Left ventricle myocardium inferior (tissue), 1 donor: Measurements from ENCODE around the gene GAMT. TPM values are rescaled to one million over a fixed set of nuclear protein-coding genes. Genes with fewer than 3 reads are reported as not detected.

Experiments
- DNase-seq: peaks from one replicate; pipeline ENCODE4 v3.0.0-alpha.2; 2020
- H3K27ac ChIP-seq: fragments of 200-600 bp; replicated peaks from 2 replicates; pipeline ENCODE4 v1.8.0; 2021
- H3K27me3 ChIP-seq: fragments of 200-600 bp; 2 replicates; pipeline ENCODE4 v1.8.0; 2021; ENCODE audit warnings: low read depth
- H3K36me3 ChIP-seq: fragments of 200-600 bp; 2 replicates; pipeline ENCODE4 v1.8.0; 2021
- H3K4me1 ChIP-seq: fragments of 200-600 bp; 2 replicates; pipeline ENCODE4 v1.8.0; 2021
- H3K4me3 ChIP-seq: fragments of 200-600 bp; 2 replicates; pipeline ENCODE4 v1.8.0; 2021; ENCODE audit warnings: mild to moderate bottlenecking, moderate library complexity
- H3K9me3 ChIP-seq: fragments of 200-600 bp; replicated peaks from 2 replicates; pipeline ENCODE4 v1.8.0; 2021
- CTCF ChIP-seq: fragments of 200-600 bp; IDR thresholded peaks from 2 replicates; pipeline ENCODE4 v1.8.0; 2021; ENCODE audit warnings: antibody characterized with exemption, mild to moderate bottlenecking, borderline replicate concordance
- intact Hi-C: fragments of 100-400 bp; cut with micrococcal nuclease; formaldehyde crosslinking; loops from one replicate; pipeline ENCODE4 v1.11.0; 2022
- total RNA-seq: library from RNA; stranded (reverse); fragmentation: NEBNext Ultra II Directional; extraction: Animal tissue kit (Norgen Biotek cat#: 25700); gene quantifications from one replicate; pipeline ENCODE4 v1.2.1, GENCODE V29; 2021
- donor health status: DM: no; HTN: yes; CAD: no; lungs with severe emphysema.

The GAMT gene
- total RNA-seq, 1 donor from 2014 or later: 77.0 TPM

GRCh38 chr19:1408300-1409203 lies 7.2 kb upstream of the GAMT start:
- Histone ChIP-seq H3K9me3 (no peaks in the 10 kb centered on the region), H3K27me3 (no peaks in the 10 kb centered on the region), H3K4me1 (peaks cover 66% of the 10 kb centered on the region), H3K36me3 (peaks cover 9% of the 10 kb centered on the region), H3K27ac (peak overlapping the region; percentile 96), H3K4me3 (peak overlapping the region; percentile 86)
- peak; percentile 59 for DNase-seq
- intact Hi-C loops: no loop called here
- no peak for TF ChIP-seq CTCF

DNA sequence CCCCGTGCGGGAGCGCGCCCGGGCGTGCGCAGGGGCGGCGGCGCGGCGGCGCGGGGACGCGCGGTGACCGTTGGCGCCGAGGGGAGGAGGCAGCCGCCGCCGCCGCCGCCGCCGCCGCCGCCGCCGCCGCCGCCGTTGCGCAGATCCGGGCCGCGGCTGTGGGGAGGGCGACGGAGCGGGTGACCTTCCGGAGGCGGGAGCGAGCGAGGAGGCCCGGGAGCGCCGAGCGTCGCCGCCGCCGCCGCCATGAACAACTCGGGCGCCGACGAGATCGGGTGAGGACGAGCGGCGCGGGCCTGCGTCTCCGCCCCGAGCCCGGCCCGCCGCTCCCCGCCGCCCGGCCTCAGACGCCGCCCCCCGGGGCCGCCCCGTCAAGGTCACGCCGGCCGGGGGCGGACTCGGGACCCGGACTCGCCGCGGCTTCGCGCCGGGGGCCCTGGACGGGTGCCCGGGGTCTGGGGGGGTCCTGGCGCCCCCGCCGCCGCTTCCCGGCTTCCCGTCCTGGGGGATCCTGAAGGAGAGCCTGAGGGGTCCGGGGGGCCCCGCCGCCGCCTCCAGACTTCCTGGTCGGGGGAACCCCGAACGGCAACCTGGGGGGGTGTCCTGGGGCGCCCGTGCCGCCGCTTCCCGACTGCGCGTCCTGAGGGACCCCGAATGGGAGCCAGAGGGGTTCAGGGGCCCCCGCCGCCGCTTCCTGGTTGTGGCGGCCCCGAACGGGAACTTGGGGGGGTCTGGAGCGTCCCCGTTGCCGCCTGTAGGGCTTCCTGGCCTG lies 6.4 kb upstream of the GAMT start, which contains the start of gene DAZAP1:
TSS of gene DAZAP1 (plus strand) at position 59 of the 772 bp plus-strand sequence. CDS start at position 247, 188 bp downstream.
- peak within 1 kb of the TSS; percentile 86 for H3K4me3 ChIP-seq
- peak within 1 kb of the TSS; percentile 96 for H3K27ac ChIP-seq
- peaks cover under 1% of the 10 kb centered on the region for H3K27me3 ChIP-seq
- intact Hi-C loops: no loop called here
- no peak for TF ChIP-seq CTCF
- peaks cover 58% of the 10 kb centered on the region for H3K4me1 ChIP-seq
- DNase-seq: peak; percentile 44
- H3K36me3 ChIP-seq: peaks cover under 1% of the 10 kb centered on the region
- no peaks in the 10 kb centered on the region for H3K9me3 ChIP-seq

DNA sequence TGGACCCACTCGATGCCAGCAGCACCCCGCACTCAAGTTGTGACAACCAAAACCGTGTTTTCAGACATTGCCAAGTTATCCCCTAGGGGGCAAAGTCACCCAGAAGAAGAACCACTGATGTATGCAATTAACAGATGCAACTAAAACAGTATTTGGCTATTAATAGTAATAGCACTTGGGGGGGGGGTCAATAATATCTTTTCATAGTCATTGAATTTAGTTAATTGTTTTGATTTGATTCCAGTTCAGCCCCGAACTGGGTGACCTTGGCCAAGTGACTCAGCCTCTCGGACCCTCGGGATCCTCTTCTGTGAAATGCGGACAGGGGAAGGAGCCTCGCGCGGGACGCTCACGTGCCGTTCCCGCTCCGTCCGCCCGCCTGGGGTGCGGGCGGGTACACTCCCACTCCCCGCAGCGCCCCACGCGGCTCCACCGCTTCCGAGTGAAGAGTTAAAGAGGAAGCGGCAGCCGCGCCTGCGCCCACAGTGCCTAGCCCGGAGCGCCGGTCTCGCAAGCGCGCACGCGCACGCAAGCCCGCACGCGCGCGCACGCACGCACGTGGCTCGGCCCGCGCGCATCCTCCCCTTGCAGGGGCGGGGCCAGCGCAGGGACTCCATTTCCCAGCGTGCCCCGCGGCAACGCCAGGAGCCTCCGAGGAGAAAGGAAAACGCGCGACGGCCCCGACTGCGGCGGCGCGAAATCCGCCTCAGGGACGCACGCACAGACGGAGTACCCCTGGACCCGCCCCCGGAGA lies 5.6 kb upstream of the GAMT start:
- Histone ChIP-seq H3K36me3 (no peaks in the 10 kb centered on the region), H3K27ac (peak overlapping the region; percentile 91), H3K9me3 (no peaks in the 10 kb centered on the region), H3K4me3 (peak overlapping the region; percentile 86), H3K27me3 (peaks cover 8% of the 10 kb centered on the region), H3K4me1 (peaks cover 58% of the 10 kb centered on the region)
- TF ChIP-seq CTCF: peak; percentile 48
- peak; percentile 100 for DNase-seq
- intact Hi-C loops: no loop called here

DNA sequence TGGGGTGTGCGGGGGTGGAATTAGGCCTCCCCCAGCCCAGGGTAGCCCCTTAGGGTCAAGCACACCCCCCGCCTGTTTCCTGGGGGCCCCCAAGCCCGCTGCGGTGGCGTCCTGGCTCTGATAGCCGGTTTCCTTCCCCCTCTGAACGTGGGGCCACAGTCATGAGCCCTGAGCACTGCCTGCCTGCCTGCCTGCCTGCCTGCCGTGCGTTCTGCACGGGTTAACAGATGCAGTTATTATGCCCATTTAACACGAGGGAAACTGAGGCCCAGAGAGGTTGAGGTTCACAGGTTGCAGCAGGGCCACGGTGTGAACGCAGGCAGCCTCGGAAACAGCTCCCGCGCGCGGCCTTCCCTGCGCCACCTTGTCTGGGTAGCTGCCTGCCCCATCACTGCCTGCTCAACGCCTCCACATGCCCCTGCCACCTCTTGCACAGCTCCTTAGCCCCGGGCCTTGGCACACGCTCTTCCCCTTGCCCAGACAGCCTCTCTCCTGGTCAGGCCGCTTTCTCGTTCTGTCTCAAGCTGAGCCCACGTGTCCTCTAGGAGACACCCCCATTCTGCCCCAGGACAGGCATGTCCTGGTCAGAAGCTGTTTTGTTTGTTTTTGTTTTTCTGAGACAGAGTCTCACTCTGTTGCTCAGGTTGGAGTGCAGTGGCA lies 1.2 kb upstream of the GAMT start:
- intact Hi-C loops: no loop called here
- Histone ChIP-seq H3K4me1 (peaks cover 41% of the 10 kb centered on the region), H3K4me3 (no peak overlapping the region), H3K36me3 (no peaks in the 10 kb centered on the region), H3K27ac (no peak overlapping the region), H3K27me3 (peaks cover 8% of the 10 kb centered on the region), H3K9me3 (no peaks in the 10 kb centered on the region)
- no peak for TF ChIP-seq CTCF
- DNase-seq: no peak

- intact Hi-C loops: no loop called here
- DNase-seq: no peak
- H3K27ac ChIP-seq: peak overlapping the region; percentile 83
These were observed 511 bp upstream of the GAMT start for GRCh38 chr19:1401889-1402217.

More at GRCh38 chr19:1401889-1402217, 511 bp upstream of the GAMT start:
- H3K9me3 ChIP-seq: no peaks in the 10 kb centered on the region
- H3K4me1 ChIP-seq: peaks cover 47% of the 10 kb centered on the region
- peak overlapping the region; percentile 80 for H3K4me3 ChIP-seq
- no peak for TF ChIP-seq CTCF
- H3K27me3 ChIP-seq: peaks cover 8% of the 10 kb centered on the region
- no peaks in the 10 kb centered on the region for H3K36me3 ChIP-seq
